ENCODE data around the gene DYNC2H1. TPM values are rescaled to one million over a fixed set of nuclear protein-coding genes. Genes with fewer than 3 reads are reported as not detected.

DYNC2H1 gene
- total RNA-seq, 2 experiments from 2014 or later = 2.8 to 3.2 TPM

GRCh38 chr11:103528596-103528995, 419.4 kb downstream of the DYNC2H1 start:
- Histone ChIP-seq H3K36me3 (ENCODE audit: insufficient read depth, low read length) (no peaks in the 10 kb centered on the region), H3K9me3 (ENCODE audit: control insufficient read depth in 1 of 2, insufficient read depth in 1 of 2, low read length in 2 of 2) (no peaks in the 10 kb centered on the region), H3K27me3 (ENCODE audit: control insufficient read depth in 1 of 2, insufficient read depth in 2 of 2, low read length in 2 of 2) (no peaks in the 10 kb centered on the region), H3K4me1 (ENCODE audit: insufficient read depth, low read length) (no peaks in the 10 kb centered on the region), H3K4me3 (ENCODE audit: low read length) (no peak overlapping the region), H3K27ac (ENCODE audit: low read depth in 1 of 2, low read length in 2 of 2) (no peak overlapping the region)
- no peak overlapping the region for H3K4me3 Mint-ChIP-seq
- ATAC-seq (ENCODE audit: poor library complexity) = no peak
- no peak for DNase-seq
- H3K36me3 Mint-ChIP-seq (ENCODE audit: low read depth) = no peaks in the 10 kb centered on the region
- H3K27me3 Mint-ChIP-seq = peaks cover 11% of the 10 kb centered on the region
- ChIA-PET CTCF (no interaction called here), POLR2A (no interaction called here)
- no peak overlapping the region for H3K27ac Mint-ChIP-seq
- no peak for TF ChIP-seq CTCF (IDR thresholded peaks at IDR 0.05)
- H3K9me3 Mint-ChIP-seq = no peaks in the 10 kb centered on the region
- no peaks in the 10 kb centered on the region for H3K4me1 Mint-ChIP-seq (ENCODE audit: low read depth)
- intact Hi-C loops (cut with DNase I, micrococcal nuclease) = no loop called here

GRCh38 chr11:103529181-103529684, 420.0 kb downstream of the DYNC2H1 start:
- CTCF ChIA-PET = no interaction called here
- TF ChIP-seq CTCF (IDR thresholded peaks at IDR 0.05) = no peak

More at GRCh38 chr11:103529181-103529684, 420.0 kb downstream of the DYNC2H1 start:
- DNase-seq = no peak
- no peak for ATAC-seq (ENCODE audit: poor library complexity)
- peaks cover 11% of the 10 kb centered on the region for H3K27me3 Mint-ChIP-seq
- no peak overlapping the region for H3K4me3 Mint-ChIP-seq
- H3K4me3 ChIP-seq (ENCODE audit: low read length) = no peak overlapping the region
- POLR2A ChIA-PET = no interaction called here
- no peak overlapping the region for H3K27ac ChIP-seq (ENCODE audit: low read depth in 1 of 2, low read length in 2 of 2)
- no peaks in the 10 kb centered on the region for H3K27me3 ChIP-seq (ENCODE audit: control insufficient read depth in 1 of 2, insufficient read depth in 2 of 2, low read length in 2 of 2)
- H3K9me3 ChIP-seq (ENCODE audit: control insufficient read depth in 1 of 2, insufficient read depth in 1 of 2, low read length in 2 of 2) = no peaks in the 10 kb centered on the region
- no peaks in the 10 kb centered on the region for H3K36me3 Mint-ChIP-seq (ENCODE audit: low read depth)
- no peak overlapping the region for H3K27ac Mint-ChIP-seq
- intact Hi-C loops (cut with DNase I, micrococcal nuclease) = no loop called here
- no peaks in the 10 kb centered on the region for H3K4me1 ChIP-seq (ENCODE audit: insufficient read depth, low read length)
- no peaks in the 10 kb centered on the region for H3K9me3 Mint-ChIP-seq
- no peaks in the 10 kb centered on the region for H3K4me1 Mint-ChIP-seq (ENCODE audit: low read depth)
- no peaks in the 10 kb centered on the region for H3K36me3 ChIP-seq (ENCODE audit: insufficient read depth, low read length)

Other genes with a start within 250 kb of the DYNC2H1 start
- not detected for gene MMP12, start 234.4 kb upstream of the DYNC2H1 start, total RNA-seq
- not detected for gene MMP13, start 153.7 kb upstream of the DYNC2H1 start, total RNA-seq
- 10 to 100 TPM; 15.6 to 16.1 TPM for gene DCUN1D5, start 17.3 kb upstream of the DYNC2H1 start, total RNA-seq

Measured in CD4-positive, alpha-beta T cell (primary cell).